Activated naive CD4-positive, alpha-beta T cell treated with anti-CD3 and anti-CD28 coated beads for 36 hours (primary cell): ENCODE data around the gene SNED1. TPM values are rescaled to one million over a fixed set of nuclear protein-coding genes. Genes with fewer than 3 reads are reported as not detected.

Source experiments
- CTCF ChIA-PET: fragments of 350-600 bp; sonication (Branson Sonifier 250); formaldehyde crosslinking; loops from one replicate; lab custom pipeline; 2021; ENCODE audit warnings: antibody characterized with exemption; lab: Charles Lee
- DNase-seq: peaks from one replicate; pipeline ENCODE4 v3.0.0-alpha.2; 2020
- H3K27ac Mint-ChIP-seq: one replicate; pipeline ENCODE4 v1.8.0; 2021; ENCODE audit warnings: mild to moderate bottlenecking, mixed read lengths
- H3K27me3 Mint-ChIP-seq: one replicate; pipeline ENCODE4 v1.8.0; 2021; ENCODE audit warnings: low read depth, mixed read lengths
- H3K36me3 Mint-ChIP-seq: one replicate; pipeline ENCODE4 v1.8.0; 2021; ENCODE audit warnings: low read depth, mixed read lengths
- H3K4me1 Mint-ChIP-seq: one replicate; pipeline ENCODE4 v1.8.0; 2021; ENCODE audit warnings: low read depth, mixed read lengths
- H3K4me3 Mint-ChIP-seq: one replicate; pipeline ENCODE4 v1.8.0; 2021; ENCODE audit warnings: mild to moderate bottlenecking, moderate library complexity, mixed read lengths
- H3K9me3 Mint-ChIP-seq: one replicate; pipeline ENCODE4 v1.8.0; 2021; ENCODE audit warnings: mixed read lengths
- intact Hi-C: fragments of 100-400 bp; cut with micrococcal nuclease; formaldehyde crosslinking; loops from one replicate; pipeline ENCODE4 v1.15.1; 2023
- total RNA-seq, 2 experiments: library from RNA; stranded (reverse); gene quantifications; one replicate each; pipeline ENCODE4 v1.2.3, GENCODE V29; 2021

SNED1 gene
- total RNA-seq, 2 experiments from 2014 or later = 0.35 to 0.60 TPM

GRCh38 chr2:241002275-241003046 is 4.0 kb downstream of the SNED1 start:
- DNase-seq = no peak
- no peak overlapping the region for H3K4me3 Mint-ChIP-seq
- H3K27me3 Mint-ChIP-seq = peaks cover 13% of the 10 kb centered on the region
- peaks cover 21% of the 10 kb centered on the region for H3K9me3 Mint-ChIP-seq
- H3K36me3 Mint-ChIP-seq = peaks cover 3% of the 10 kb centered on the region
- CTCF ChIA-PET = no interaction called here
- intact Hi-C loops = no loop called here
- no peak overlapping the region for H3K27ac Mint-ChIP-seq
- H3K4me1 Mint-ChIP-seq = peaks cover 9% of the 10 kb centered on the region

DNA sequence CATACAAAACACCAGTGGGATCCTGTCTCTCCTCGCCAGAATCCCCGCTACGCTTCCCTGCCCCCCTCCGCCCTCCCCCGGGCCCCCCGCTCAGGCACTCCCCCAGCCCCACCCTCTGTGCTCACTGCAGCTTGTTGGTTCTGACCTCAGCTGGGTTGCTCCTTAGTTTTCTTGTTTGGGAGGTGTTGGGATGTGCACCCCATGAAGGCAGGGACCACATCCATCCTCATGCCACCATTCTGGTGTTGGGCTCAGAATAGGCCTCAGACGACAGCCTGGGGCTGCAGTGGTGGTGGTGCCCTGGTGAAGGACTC is 4.6 kb downstream of the SNED1 start:
- intact Hi-C loops = no loop called here
- Mint-ChIP-seq H3K27ac (no peak overlapping the region), H3K4me3 (no peak overlapping the region), H3K27me3 (peaks cover 11% of the 10 kb centered on the region), H3K9me3 (peaks cover 21% of the 10 kb centered on the region), H3K36me3 (peaks cover 3% of the 10 kb centered on the region), H3K4me1 (peaks cover 6% of the 10 kb centered on the region)
- CTCF ChIA-PET = no interaction called here
- no peak for DNase-seq

- H3K4me3 Mint-ChIP-seq = no peak overlapping the region
- H3K36me3 Mint-ChIP-seq = peaks cover 3% of the 10 kb centered on the region
- H3K9me3 Mint-ChIP-seq = peaks cover 21% of the 10 kb centered on the region
- DNase-seq = no peak
- peaks cover 8% of the 10 kb centered on the region for H3K4me1 Mint-ChIP-seq
- intact Hi-C loops = no loop called here
- H3K27ac Mint-ChIP-seq = no peak overlapping the region
- CTCF ChIA-PET = no interaction called here
- peaks cover 11% of the 10 kb centered on the region for H3K27me3 Mint-ChIP-seq
Measured at GRCh38 chr2:241003369-241003768, 5.0 kb downstream of the SNED1 start.

- H3K4me1 Mint-ChIP-seq = peaks cover 14% of the 10 kb centered on the region
- CTCF ChIA-PET = no interaction called here
- peaks cover 11% of the 10 kb centered on the region for H3K27me3 Mint-ChIP-seq
- H3K9me3 Mint-ChIP-seq = peaks cover 21% of the 10 kb centered on the region
- DNase-seq = no peak
- intact Hi-C loops = no loop called here
- H3K36me3 Mint-ChIP-seq = peaks cover 3% of the 10 kb centered on the region
- H3K27ac Mint-ChIP-seq = no peak overlapping the region
- H3K4me3 Mint-ChIP-seq = no peak overlapping the region
Measured at GRCh38 chr2:241003830-241004564, 5.6 kb downstream of the SNED1 start.

DNA sequence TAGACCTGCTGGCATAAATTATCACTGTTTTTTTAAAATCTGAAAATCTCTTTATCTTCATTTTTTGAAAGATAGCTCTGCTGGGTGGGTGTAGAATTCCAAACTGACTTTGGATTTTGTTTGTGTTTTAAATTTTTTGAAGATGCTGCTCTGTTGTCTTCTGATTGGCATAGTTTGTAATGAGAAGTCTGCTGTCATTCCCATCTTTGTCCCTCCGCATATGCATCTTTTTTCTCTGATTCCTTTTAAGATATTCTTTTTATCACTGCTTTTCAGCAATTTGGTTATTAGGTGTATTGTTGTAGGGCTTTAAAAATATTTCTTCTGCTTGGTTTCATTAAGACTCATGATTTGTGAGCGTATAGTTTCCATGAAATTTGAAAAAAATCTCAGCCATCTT is 7.2 kb downstream of the SNED1 start:
- H3K4me3 Mint-ChIP-seq = no peak overlapping the region
- H3K9me3 Mint-ChIP-seq = peaks cover 21% of the 10 kb centered on the region
- H3K27ac Mint-ChIP-seq = no peak overlapping the region
- H3K27me3 Mint-ChIP-seq = no peaks in the 10 kb centered on the region
- intact Hi-C loops = no loop called here
- no peak for DNase-seq
- peaks cover 22% of the 10 kb centered on the region for H3K4me1 Mint-ChIP-seq
- H3K36me3 Mint-ChIP-seq = peaks cover 3% of the 10 kb centered on the region
- CTCF ChIA-PET = no interaction called here

DNA sequence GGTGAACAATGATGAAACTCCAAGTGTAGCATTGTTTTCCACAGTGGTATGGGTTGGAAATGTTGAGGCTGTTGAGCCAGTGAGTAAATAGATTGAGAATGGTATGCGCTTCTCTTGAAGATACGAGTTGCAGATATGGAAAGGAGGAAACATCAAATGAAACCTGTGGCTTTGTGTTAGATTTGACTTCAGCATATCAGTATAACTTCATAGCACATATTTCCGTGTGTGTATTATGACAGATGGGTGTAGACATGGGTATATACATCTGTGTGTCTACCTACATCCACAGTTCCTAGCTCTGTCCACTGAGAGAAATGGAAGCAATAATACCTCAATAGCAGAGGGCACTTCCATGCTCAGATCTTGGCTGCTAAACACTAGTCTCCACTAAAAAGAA is 8.0 kb downstream of the SNED1 start:
- Mint-ChIP-seq H3K4me1 (peaks cover 25% of the 10 kb centered on the region), H3K4me3 (no peak overlapping the region), H3K36me3 (peaks cover 3% of the 10 kb centered on the region), H3K9me3 (peaks cover 21% of the 10 kb centered on the region), H3K27me3 (no peaks in the 10 kb centered on the region), H3K27ac (no peak overlapping the region)
- CTCF ChIA-PET = no interaction called here
- intact Hi-C loops = no loop called here
- DNase-seq = no peak

DNA sequence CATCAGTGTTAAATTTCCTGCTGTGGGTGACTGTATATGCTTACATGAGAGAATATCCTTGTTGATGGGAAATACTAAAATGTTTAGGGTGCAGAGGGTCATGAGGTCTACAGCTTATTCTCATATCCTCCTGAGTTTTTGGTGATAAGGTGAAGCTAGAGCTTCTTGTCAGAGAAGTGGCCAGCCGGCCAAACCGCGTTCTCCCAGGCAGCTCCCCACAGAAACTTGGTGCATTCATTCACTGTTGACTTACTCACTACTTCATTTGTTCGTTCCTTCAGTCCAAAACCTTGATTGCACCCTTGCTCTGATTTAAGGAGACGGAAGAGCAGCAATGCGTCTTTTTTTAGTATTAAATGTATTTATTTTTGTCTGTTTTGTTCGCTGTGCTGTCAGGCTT is 8.7 kb downstream of the SNED1 start:
- H3K4me3 Mint-ChIP-seq = no peak overlapping the region

GRCh38 chr2:241007880-241008710 is 9.7 kb downstream of the SNED1 start:
- Mint-ChIP-seq H3K4me1 (peaks cover 32% of the 10 kb centered on the region), H3K36me3 (peaks cover 3% of the 10 kb centered on the region), H3K27me3 (no peaks in the 10 kb centered on the region), H3K9me3 (peaks cover 20% of the 10 kb centered on the region), H3K4me3 (no peak overlapping the region), H3K27ac (no peak overlapping the region)
- no peak for DNase-seq
- intact Hi-C loops = no loop called here
- CTCF ChIA-PET = no interaction called here

More for the DNA sequence above, 8.7 kb downstream of the SNED1 start:
- H3K4me1 Mint-ChIP-seq = peaks cover 28% of the 10 kb centered on the region
- peaks cover 3% of the 10 kb centered on the region for H3K36me3 Mint-ChIP-seq
- CTCF ChIA-PET = no interaction called here
- no peaks in the 10 kb centered on the region for H3K27me3 Mint-ChIP-seq
- no peak for DNase-seq
- no peak overlapping the region for H3K27ac Mint-ChIP-seq
- intact Hi-C loops = no loop called here
- peaks cover 21% of the 10 kb centered on the region for H3K9me3 Mint-ChIP-seq

- intact Hi-C loops = no loop called here
- Mint-ChIP-seq H3K27me3 (no peaks in the 10 kb centered on the region), H3K27ac (peak overlapping the region; percentile 56), H3K4me1 (peaks cover 32% of the 10 kb centered on the region), H3K9me3 (peaks cover 14% of the 10 kb centered on the region), H3K4me3 (peak overlapping the region; percentile 32), H3K36me3 (peaks cover 3% of the 10 kb centered on the region)
- DNase-seq = no peak
- CTCF ChIA-PET = no interaction called here
Measured at GRCh38 chr2:241008711-241009121, 10.3 kb downstream of the SNED1 start.

GRCh38 chr2:241009191-241009590 is 10.8 kb downstream of the SNED1 start:
- peak overlapping the region; percentile 32 for H3K4me3 Mint-ChIP-seq
- H3K27ac Mint-ChIP-seq = peak overlapping the region; percentile 56
- peaks cover 9% of the 10 kb centered on the region for H3K9me3 Mint-ChIP-seq
- H3K4me1 Mint-ChIP-seq = peaks cover 32% of the 10 kb centered on the region
- DNase-seq = no peak
- CTCF ChIA-PET = interaction anchor here (1.8 kb wide), 1 partner anchor 26 kb away, joined by 5 read pairs; no protein-coding TSS in a partner anchor
- H3K27me3 Mint-ChIP-seq = no peaks in the 10 kb centered on the region
- peaks cover 3% of the 10 kb centered on the region for H3K36me3 Mint-ChIP-seq
- intact Hi-C loops = no loop called here

- H3K9me3 Mint-ChIP-seq = peaks cover 9% of the 10 kb centered on the region
- peaks cover 32% of the 10 kb centered on the region for H3K4me1 Mint-ChIP-seq
- peak; percentile 79 for DNase-seq
- H3K4me3 Mint-ChIP-seq = peak overlapping the region; percentile 45
- intact Hi-C loops = loop anchor here (2.0 kb wide), 1 partner anchor 27 kb away; no protein-coding TSS in a partner anchor
- peaks cover 3% of the 10 kb centered on the region for H3K36me3 Mint-ChIP-seq
- CTCF ChIA-PET = interaction anchor here (0.6 to 1.8 kb wide), 2 partner anchors 27 to 703 kb away, joined by 3 to 5 read pairs; no protein-coding TSS in a partner anchor
- H3K27me3 Mint-ChIP-seq = no peaks in the 10 kb centered on the region
- peak overlapping the region; percentile 56 for H3K27ac Mint-ChIP-seq
Measured at GRCh38 chr2:241009601-241010530, 11.4 kb downstream of the SNED1 start.
